ENCODE measurements around the gene GAL3ST3.
A peak's percentile ranks its signal among the peaks of the same experiment; 100 is the strongest.
"Not testable (repeated sequence)": the region's sequence is repeated elsewhere in the genome, so short reads cannot be mapped to it uniquely, and the experiment has no call there.

The GAL3ST3 gene

DNA sequence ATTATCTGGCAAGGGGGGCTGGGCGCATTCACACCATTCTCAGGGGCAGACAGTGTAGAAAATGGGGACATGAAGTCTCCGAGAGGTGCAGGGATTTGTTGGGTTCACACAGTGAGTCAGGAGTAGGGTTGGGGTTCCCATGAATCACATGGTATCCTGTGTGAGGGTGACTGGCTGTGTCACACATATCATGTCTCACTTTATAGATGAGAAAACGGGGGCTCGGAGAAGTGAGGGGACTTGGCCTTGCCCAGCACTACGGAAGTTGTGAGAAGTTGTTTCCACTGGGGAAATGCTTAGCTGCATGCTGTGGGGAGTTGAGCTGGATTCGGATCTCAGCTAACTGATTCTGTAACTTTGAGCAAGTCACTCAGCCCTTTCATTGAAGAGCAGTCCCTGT, 4.2 kb downstream of the GAL3ST3 start:
- DNase-seq (ENCODE audit: low spot score): no peak

GRCh38 chr11:66042996-66043906, 5.7 kb downstream of the GAL3ST3 start:
- DNase-seq (ENCODE audit: low spot score): no peak

- no peak for DNase-seq (ENCODE audit: low spot score)
Measured at GRCh38 chr11:66042227-66042995, 6.5 kb downstream of the GAL3ST3 start.

GRCh38 chr11:66039765-66040164, 9.2 kb downstream of the GAL3ST3 start:
- no peak for DNase-seq (ENCODE audit: low spot score)

DNA sequence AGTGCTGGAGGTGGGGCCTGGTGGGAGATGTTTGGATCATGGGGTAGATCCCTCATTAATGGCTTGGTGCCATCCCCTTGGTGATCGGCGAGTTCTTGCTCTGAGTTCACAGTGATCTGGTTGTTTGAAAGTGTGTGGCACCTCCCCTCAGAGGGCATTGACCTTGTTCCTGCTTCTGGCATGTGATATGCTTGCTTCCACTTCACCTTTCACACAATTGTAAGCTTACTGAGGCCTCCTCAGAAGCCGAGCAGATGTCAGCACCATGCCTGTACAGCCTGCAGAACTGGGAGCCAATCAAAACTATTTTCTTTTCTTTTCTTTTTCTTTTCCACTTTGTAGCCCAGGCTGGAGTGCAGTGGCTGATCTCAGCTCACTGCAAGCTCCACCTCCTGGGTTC, 11.6 kb downstream of the GAL3ST3 start:
- DNase-seq (ENCODE audit: low spot score): no peak

DNA sequence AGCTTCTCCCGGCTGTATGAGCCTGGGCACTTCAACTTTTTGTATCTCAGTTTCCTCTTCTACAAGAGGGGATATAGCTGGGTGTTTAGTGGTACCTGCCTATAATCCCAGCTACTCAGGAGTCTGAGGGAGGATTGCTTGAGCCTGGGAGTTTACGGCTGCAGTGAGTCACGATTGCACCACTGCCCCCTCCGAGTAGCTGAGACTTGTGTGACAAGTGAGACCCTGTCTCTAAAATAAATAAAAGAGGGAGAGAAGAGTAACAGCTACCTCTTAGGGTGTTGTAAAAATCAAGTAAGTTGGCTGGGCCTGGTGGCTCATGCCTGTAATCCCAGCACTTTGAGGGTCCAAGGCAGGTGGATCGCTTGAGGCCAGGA, 12.6 kb downstream of the GAL3ST3 start:
- no peak for DNase-seq (ENCODE audit: low spot score)

GRCh38 chr11:66035653-66036333, 13.2 kb downstream of the GAL3ST3 start:
- no peak for DNase-seq (ENCODE audit: low spot score)

GRCh38 chr11:66032957-66033735, 15.8 kb downstream of the GAL3ST3 start:
- DNase-seq (ENCODE audit: low spot score): no peak

DNA sequence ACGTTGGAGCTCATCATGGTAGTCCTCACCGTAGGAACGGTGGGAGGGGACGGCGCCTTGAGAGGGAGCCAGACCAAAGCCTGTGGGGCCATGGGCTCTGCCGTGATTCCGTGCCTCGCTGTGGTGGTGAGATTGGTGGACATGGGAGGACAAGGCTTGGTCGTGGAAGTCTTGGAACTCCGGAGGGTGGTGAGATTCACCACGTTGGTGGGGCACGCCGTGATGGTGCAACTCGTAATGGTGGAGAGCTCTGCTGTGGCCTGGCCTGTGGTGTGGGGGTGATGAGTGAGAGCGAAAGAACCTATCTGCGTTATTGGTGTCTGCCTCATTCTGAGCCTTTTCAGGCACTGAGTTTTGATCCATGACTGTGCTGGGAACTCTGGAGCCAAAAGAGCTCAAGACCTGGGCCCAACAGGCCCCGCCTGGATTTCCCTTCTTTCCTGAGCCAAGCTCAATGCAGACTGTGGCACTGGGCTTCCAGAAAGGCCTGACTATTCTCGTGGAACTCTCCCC, 22.9 kb downstream of the GAL3ST3 start, which contains the start of gene CATSPER1:
Gene CATSPER1, minus strand, starts transcription at position 463 of the 513 bp plus-strand sequence. Its CDS starts 100 bp downstream, at position 363.
- DNase-seq (ENCODE audit: low spot score): no peak

DNA sequence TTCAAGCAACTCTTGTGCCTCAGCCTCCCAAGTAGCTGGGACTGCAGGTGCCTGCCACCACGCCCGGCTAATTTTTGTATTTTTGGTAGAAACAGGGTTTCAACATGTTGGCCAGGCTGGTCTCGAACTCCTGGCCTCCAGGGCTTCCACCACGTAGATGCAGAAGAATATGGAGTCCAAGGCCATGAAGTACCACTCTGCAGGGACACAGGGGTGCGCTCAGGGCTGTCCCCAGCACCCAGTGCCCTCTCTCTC, 25.8 kb downstream of the GAL3ST3 start:
- not testable (repeated sequence) for DNase-seq (ENCODE audit: low spot score)

DNA sequence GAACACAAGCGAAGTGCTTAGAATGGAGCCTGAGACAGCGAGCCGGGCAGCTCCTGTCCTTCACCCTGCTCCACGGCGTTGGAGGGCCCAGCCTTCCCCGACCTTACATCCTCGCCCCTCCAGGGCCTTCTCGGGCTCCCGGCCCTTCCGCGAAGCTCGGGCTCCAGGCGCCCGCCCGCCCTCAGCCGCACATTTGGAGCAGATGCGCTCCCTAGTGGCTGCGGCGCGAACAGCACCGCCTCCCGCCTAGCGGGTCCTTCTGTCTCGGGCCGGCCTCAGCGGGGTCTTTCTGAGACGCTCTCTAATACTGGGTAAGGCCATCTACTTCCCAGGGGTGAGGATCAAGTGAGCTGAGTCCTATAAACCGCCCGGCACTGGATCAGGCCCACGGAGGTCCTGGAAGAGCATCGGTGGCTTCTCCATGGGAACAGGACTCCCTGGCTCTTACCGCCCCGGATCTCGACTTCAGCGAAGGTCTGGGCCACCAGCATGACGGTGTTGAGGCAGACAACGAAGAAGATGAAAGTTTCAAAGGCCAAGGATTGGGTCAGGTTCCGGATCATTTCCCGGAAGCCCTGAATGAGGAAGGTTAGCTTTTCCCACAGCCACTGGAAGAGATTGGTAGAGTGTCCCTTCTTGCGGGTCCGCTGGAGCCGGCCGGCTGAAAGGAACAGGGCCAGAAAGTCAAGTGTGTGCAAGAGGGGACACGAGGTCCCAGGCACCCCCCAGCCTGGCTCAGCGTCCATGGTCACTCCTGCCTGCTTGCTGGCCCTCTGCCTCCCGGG, 26.4 kb downstream of the GAL3ST3 start:
- peak; percentile 91 for DNase-seq (ENCODE audit: low spot score)

DNA sequence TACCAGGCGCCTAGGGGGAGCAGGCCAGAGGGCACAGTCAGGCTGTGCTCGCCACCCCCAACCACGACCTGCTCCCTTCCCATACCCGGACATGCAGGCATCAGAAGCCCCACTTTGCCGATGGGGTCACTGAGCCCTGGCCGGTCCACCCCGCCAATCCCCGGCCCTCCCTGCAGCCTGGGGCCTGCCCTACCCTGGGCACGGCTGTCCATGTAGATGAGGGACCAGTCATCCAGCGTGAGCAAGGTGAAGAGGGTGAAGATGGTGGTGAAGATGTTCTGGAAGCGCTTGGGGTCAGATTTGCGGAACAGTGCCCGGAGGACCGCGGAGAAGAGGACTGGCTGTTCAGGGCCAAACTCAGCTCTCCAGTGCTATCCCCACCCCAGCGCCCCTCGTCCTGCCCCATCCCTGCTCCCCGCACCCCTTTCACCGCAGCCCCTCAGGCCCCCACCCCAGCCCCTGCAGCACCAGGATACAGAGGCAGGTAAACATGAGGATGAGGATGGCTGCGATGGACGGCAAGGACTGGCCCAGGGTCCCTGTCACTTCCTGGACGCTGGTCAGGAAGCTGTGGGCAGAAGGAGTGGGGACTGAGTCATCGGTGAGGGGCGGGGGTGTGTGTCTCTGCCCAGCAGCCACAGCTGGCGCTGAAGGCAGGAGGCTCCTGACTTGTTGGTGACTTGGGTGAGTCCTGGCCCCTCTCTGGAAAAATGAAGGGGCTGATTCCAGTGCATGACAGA, 28.2 kb downstream of the GAL3ST3 start:
- DNase-seq (ENCODE audit: low spot score): no peak

GRCh38 chr11:66020212-66020611, 28.7 kb downstream of the GAL3ST3 start:
- no peak for DNase-seq (ENCODE audit: low spot score)

GRCh38 chr11:66017321-66017720, 31.6 kb downstream of the GAL3ST3 start:
- DNase-seq (ENCODE audit: low spot score): no peak

GRCh38 chr11:66016793-66017177, 32.2 kb downstream of the GAL3ST3 start:
- DNase-seq (ENCODE audit: low spot score): no peak

DNA sequence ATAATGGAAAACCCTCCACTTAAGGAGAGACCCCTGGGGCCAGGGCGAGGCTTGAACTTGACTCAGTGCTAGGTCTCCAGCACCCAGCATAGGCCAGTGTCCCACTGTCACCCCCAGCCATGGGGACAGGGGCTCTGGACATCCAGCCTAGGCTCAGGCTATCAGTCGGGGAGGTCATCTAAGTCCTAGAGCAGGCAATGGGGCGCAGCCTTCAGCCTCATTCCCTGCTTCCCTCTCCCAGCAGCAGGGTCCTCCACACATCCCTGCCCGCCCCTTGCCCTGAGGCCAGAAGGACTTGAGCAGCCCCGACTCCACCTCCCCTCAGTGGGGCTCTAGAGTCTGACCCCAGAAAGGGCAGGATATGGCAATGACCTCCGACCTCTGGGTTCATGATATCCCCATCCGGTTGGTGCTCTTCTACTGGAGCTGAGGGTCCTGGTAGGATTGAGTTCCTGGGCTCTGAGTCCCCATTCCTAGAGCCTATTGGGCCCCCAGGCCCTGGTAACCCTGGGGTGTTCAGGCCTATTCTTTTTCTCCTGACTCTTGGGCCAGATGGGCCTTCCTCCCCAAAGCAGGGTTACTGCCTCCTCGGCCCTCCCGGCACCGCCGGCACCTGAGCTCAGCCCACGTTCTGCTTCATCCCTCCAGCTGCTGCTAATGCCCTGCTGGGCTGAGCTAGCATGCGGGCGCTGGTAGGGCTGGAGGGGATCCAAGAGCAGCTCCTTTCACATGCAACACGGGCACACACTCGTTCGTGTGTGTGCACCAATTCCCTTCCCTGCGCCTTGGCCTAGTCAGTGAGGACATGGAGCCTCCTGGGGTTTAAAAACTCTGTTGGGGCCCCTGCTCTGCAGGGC, 32.8 kb downstream of the GAL3ST3 start:
- DNase-seq (ENCODE audit: low spot score): no peak

- no peak for DNase-seq (ENCODE audit: low spot score)
Measured at GRCh38 chr11:66015454-66015881, 33.5 kb downstream of the GAL3ST3 start.

DNA sequence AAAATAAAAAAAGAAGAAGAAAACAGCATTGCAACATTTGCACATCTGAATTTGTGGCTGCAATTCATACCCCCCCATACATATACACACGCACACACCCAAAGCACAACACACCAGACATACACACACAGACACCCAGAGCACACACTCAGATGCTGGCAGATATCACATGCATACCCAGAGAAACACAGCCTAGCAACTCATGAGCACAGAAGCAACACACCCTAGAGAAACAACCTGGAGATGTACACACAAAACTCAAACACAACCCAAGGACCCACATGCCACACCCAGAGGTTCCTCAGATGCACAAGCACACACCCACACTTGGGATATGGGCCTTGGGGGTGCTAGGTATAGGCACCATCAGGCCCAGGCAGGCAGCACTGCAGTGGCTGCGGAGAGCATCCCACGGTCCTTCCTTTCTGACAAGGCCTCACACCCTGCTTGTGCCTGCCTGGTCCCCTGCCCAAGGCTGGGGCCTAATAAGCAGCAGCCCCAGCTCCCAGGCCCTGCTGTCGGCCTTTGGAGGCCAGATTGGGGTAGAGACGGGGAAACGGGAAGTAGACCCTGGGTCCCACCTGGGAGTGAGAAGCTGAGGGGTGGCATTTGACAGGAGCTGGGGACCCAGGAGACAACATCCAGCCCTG, 34.0 kb downstream of the GAL3ST3 start:
- DNase-seq (ENCODE audit: low spot score): no peak

- no peak for DNase-seq (ENCODE audit: low spot score)
Measured at GRCh38 chr11:66013762-66014100, 35.2 kb downstream of the GAL3ST3 start.

Data from HuH-7.5 (cell line).